Nucleus accumbens (tissue), 56 donors: ENCODE measurements around the gene JTB.

Experiments used
- DNase-seq, 56 donors: peaks; one replicate each; lab custom pipeline; 2025; lab: John Stamatoyannopoulos, UW

JTB gene

GRCh38 chr1:153957744-153958110, 19.7 kb downstream of the JTB start:
- DNase-seq, result peak in 2 of 56 donors; percentile 31 to 62

- DNase-seq, result no peak
Observed at GRCh38 chr1:153956997-153957715, 20.3 kb downstream of the JTB start.

- no peak for DNase-seq
Observed at GRCh38 chr1:153954826-153955225, 22.6 kb downstream of the JTB start.

GRCh38 chr1:153953859-153954365, 23.6 kb downstream of the JTB start:
- DNase-seq, result no peak

GRCh38 chr1:153951801-153952200, 25.7 kb downstream of the JTB start:
- DNase-seq, result no peak

GRCh38 chr1:153951183-153951582, 26.3 kb downstream of the JTB start:
- no peak for DNase-seq

- DNase-seq, result peak in 54 of 56 donors; percentile 20 to 86 (median 65)
Observed at GRCh38 chr1:153946622-153947241, 30.7 kb downstream of the JTB start, which contains the start of gene DENND4B. DENND4B (minus strand) TSS chr1:153946718; CDS start chr1:153944374, 2,344 bp downstream.

- DNase-seq, result peak in 54 of 56 donors; percentile 23 to 83 (median 64)
Observed at GRCh38 chr1:153945795-153946621, 31.5 kb downstream of the JTB start.

GRCh38 chr1:153945131-153945794, 32.2 kb downstream of the JTB start:
- peak in 7 of 56 donors; percentile 7 to 52 (median 27) for DNase-seq

- DNase-seq, result no peak
Observed at GRCh38 chr1:153944827-153945117, 32.7 kb downstream of the JTB start.

GRCh38 chr1:153944005-153944826, 33.3 kb downstream of the JTB start:
- no peak for DNase-seq

- DNase-seq, result no peak
Observed at GRCh38 chr1:153942766-153943549, 34.5 kb downstream of the JTB start.

GRCh38 chr1:153941826-153942725, 35.4 kb downstream of the JTB start:
- no peak for DNase-seq

- no peak for DNase-seq
Observed at GRCh38 chr1:153940756-153941155, 36.7 kb downstream of the JTB start.

GRCh38 chr1:153939476-153939875, 38.0 kb downstream of the JTB start:
- DNase-seq, result no peak

- no peak for DNase-seq
Observed at GRCh38 chr1:153938996-153939395, 38.5 kb downstream of the JTB start.

- no peak for DNase-seq
Observed at GRCh38 chr1:153937331-153937730, 40.1 kb downstream of the JTB start.
